KMS-11 (cell line): ENCODE data around the gene DSN1.

Experiments
- H2AFZ ChIP-seq: fragments of 200-600 bp; sonication (generic); 2 replicates; pipeline ENCODE4 v1.6.1; 2016; ENCODE audit warnings: antibody characterized with exemption, mixed run types, low read depth
- H3K27ac ChIP-seq: fragments of 200-600 bp; sonication (generic); 2 replicates; pipeline ENCODE4 v1.6.1; 2016; ENCODE audit warnings: mild to moderate bottlenecking, mixed run types
- H3K27me3 ChIP-seq: fragments of 200-600 bp; sonication (generic); 2 replicates; pipeline ENCODE4 v1.6.1; 2017; ENCODE audit warnings: mild to moderate bottlenecking, low read depth, mixed run types, moderate library complexity; ENCODE audit not compliant: insufficient read depth
- H3K36me3 ChIP-seq: fragments of 200-600 bp; sonication (generic); 2 replicates; pipeline ENCODE4 v1.6.1; 2017; ENCODE audit warnings: mild to moderate bottlenecking, mixed run types; ENCODE audit not compliant: insufficient read depth
- H3K4me1 ChIP-seq: fragments of 200-600 bp; sonication (generic); 2 replicates; pipeline ENCODE4 v1.6.1; 2016; ENCODE audit warnings: mild to moderate bottlenecking, low read depth, mixed run types; ENCODE audit not compliant: poor library complexity, severe bottlenecking
- H3K4me2 ChIP-seq: fragments of 200-600 bp; sonication (generic); 2 replicates; pipeline ENCODE4 v1.7.0; 2016; ENCODE audit warnings: mild to moderate bottlenecking, mixed run types
- H3K4me3 ChIP-seq: fragments of 200-600 bp; sonication (generic); IDR thresholded peaks from 2 replicates; pipeline ENCODE4 v1.6.1; 2017; ENCODE audit warnings: low read depth, low read length, mixed read lengths; ENCODE audit not compliant: insufficient read depth
- H3K79me2 ChIP-seq: fragments of 200-600 bp; sonication (generic); 2 replicates; pipeline ENCODE4 v1.6.1; 2016; ENCODE audit warnings: low read depth, mixed run types; ENCODE audit not compliant: insufficient read depth
- H3K9ac ChIP-seq: fragments of 200-600 bp; sonication (generic); 2 replicates; pipeline ENCODE4 v1.6.1; 2016; ENCODE audit warnings: mild to moderate bottlenecking, mixed run types
- H4K20me1 ChIP-seq: fragments of 200-600 bp; sonication (generic); 2 replicates; pipeline ENCODE4 v1.6.1; 2016; ENCODE audit warnings: mild to moderate bottlenecking, mixed run types; ENCODE audit not compliant: insufficient read depth
- TF ChIP-seq, protein P1 (sequence below): fragments of 200-600 bp; sonication (generic); conservative IDR thresholded peaks from 2 replicates; pipeline ENCODE4 v1.6.1; 2017; ENCODE audit warnings: low read depth, mild to moderate bottlenecking, antibody characterized with exemption, low read length, moderate library complexity, mixed read lengths

Gene DSN1, protein sequence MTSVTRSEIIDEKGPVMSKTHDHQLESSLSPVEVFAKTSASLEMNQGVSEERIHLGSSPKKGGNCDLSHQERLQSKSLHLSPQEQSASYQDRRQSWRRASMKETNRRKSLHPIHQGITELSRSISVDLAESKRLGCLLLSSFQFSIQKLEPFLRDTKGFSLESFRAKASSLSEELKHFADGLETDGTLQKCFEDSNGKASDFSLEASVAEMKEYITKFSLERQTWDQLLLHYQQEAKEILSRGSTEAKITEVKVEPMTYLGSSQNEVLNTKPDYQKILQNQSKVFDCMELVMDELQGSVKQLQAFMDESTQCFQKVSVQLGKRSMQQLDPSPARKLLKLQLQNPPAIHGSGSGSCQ

DNA sequence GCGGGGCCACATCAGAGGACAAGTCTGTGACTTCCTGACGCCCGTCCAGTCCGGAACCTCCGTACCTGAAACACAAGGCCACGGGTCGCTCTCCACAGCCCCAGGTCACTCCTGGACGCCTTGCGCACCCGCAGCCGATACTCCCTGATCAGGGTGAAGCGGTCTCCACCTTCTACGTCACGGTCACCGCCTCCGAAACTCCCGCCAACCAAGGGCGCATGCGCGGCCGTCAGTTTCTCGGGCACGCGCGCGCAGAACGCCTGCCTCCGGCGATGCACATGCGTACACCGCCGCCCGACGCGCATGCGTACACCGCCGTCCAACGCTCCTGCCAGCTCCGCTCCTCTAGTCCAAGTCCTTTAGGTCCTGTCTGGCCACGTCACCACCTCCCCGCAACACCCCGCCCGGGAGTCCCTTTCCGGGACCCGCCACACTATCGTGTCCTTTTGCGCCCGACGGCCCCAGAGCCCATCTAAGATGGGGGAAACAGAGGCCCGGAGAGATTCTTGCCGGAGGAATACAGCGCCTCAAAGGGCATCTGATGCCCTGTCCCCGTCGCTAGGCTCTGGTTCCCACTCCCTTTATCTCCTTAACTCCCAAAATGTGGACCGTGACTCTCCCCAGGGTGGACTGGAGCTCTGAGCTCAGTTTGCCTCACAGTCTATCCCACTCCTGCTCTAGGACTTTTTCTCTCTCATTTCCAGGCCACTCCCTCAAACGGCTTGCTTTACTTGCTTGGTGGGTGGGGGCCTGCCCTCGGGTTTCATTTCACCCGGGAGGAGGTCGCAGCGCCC is at the start of gene DSN1:
Gene DSN1, minus strand, starts transcription at position 167 of the 794 bp plus-strand sequence. CDS start 2,305 bp downstream, outside the sequence.
- TF ChIP-seq, protein P1, sequence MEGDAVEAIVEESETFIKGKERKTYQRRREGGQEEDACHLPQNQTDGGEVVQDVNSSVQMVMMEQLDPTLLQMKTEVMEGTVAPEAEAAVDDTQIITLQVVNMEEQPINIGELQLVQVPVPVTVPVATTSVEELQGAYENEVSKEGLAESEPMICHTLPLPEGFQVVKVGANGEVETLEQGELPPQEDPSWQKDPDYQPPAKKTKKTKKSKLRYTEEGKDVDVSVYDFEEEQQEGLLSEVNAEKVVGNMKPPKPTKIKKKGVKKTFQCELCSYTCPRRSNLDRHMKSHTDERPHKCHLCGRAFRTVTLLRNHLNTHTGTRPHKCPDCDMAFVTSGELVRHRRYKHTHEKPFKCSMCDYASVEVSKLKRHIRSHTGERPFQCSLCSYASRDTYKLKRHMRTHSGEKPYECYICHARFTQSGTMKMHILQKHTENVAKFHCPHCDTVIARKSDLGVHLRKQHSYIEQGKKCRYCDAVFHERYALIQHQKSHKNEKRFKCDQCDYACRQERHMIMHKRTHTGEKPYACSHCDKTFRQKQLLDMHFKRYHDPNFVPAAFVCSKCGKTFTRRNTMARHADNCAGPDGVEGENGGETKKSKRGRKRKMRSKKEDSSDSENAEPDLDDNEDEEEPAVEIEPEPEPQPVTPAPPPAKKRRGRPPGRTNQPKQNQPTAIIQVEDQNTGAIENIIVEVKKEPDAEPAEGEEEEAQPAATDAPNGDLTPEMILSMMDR = no peak; the same call in 1 of the 2 replicates

DNA sequence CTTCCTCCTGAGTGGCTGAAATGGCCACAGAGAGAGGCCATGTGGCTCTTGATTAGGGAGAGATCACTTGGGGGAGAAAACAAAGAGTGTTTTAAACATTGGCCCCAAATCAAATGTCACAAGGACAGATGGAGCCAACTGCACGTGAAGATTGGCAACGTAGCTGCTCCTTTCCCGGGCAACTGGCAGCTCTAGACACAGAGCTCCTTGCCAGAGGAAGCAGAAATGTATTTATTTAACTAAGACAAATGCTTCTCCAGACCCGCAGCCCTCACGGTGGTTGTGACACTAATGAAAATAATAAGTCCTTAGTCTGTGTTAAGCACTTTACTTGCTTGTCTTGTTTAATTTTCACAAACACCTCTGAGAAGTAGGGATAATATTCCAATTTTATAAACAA is 49.6 kb upstream of the DSN1 start:
- no peak overlapping the region for H2AFZ ChIP-seq
- no peak overlapping the region for H3K4me3 ChIP-seq
- H3K36me3 ChIP-seq = no peaks in the 10 kb centered on the region
- H3K27me3 ChIP-seq = no peaks in the 10 kb centered on the region
- H4K20me1 ChIP-seq = no peaks in the 10 kb centered on the region
- no peak overlapping the region for H3K9ac ChIP-seq
- no peak overlapping the region for H3K4me2 ChIP-seq
- H3K4me1 ChIP-seq = peaks cover 26% of the 10 kb centered on the region
- no peaks in the 10 kb centered on the region for H3K79me2 ChIP-seq
- no peak overlapping the region for H3K27ac ChIP-seq
- TF ChIP-seq, protein P1 = no peak

More for the DNA sequence above, at the start of gene DSN1:
- H3K36me3 ChIP-seq = no peaks in the 10 kb centered on the region
- H2AFZ ChIP-seq = peak within 1 kb of the TSS; percentile 100
- peak within 1 kb of the TSS; percentile 95 for H3K4me2 ChIP-seq
- H3K79me2 ChIP-seq = no peaks in the 10 kb centered on the region
- peaks cover 17% of the 10 kb centered on the region for H3K4me1 ChIP-seq
- no peaks in the 10 kb centered on the region for H4K20me1 ChIP-seq
- H3K4me3 ChIP-seq = no peak within 1 kb of the TSS
- H3K9ac ChIP-seq = peak within 1 kb of the TSS; percentile 84
- H3K27ac ChIP-seq = peak within 1 kb of the TSS; percentile 75
- no peaks in the 10 kb centered on the region for H3K27me3 ChIP-seq

DNA sequence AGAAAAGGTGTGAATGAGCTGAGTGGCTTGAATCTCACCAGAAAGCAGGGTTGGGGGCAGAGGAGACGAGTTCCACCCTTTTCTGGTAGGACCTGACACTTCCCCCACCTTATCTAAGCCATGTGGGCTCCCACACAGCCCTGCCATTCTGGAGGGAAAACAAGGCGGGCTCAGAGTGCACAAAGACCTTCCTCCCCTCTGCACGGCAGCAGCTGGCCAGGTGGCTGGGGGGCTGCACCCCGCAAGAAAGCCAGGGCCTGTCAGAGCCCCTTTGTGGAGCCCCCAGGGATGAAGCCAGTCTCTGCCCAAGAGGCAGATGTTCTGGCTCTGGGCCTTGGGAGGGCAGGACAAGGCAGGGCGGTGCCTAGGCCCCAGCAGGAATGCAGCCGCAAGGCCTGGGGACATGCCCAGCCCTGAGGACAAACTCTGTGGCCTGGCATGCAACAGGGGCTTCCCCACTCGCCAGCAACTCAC is 48.4 kb upstream of the DSN1 start:
- TF ChIP-seq, protein P1 = no peak
- no peak overlapping the region for H3K27ac ChIP-seq
- no peak overlapping the region for H3K9ac ChIP-seq
- H3K4me2 ChIP-seq = no peak overlapping the region
- no peaks in the 10 kb centered on the region for H3K27me3 ChIP-seq
- no peak overlapping the region for H3K4me3 ChIP-seq
- H3K4me1 ChIP-seq = peaks cover 14% of the 10 kb centered on the region
- no peaks in the 10 kb centered on the region for H3K36me3 ChIP-seq
- H3K79me2 ChIP-seq = no peaks in the 10 kb centered on the region
- H2AFZ ChIP-seq = no peak overlapping the region
- H4K20me1 ChIP-seq = no peaks in the 10 kb centered on the region

DNA sequence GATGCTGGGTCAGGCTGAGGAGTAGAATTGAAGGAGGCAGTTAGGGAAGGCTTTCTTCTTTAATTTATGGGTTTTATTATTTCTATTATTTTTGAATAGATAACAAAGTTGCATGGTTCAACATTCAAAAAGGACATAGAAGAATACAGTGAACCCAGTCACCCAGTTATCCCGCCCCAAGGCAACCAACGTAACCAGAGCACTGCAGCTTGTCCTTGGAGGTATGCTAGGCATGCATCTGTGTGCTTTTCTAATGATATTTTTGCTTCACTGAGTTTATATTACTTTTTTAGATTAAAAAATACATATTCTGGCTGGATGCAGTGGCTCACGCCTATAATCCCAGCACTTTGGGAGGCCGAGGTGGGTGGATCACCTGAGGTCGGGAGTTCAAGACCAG is 47.4 kb upstream of the DSN1 start:
- Histone ChIP-seq H2AFZ (no peak overlapping the region), H3K4me3 (no peak overlapping the region), H3K4me2 (no peak overlapping the region), H3K79me2 (no peaks in the 10 kb centered on the region), H3K27ac (no peak overlapping the region), H3K9ac (no peak overlapping the region), H4K20me1 (no peaks in the 10 kb centered on the region), H3K4me1 (peaks cover 14% of the 10 kb centered on the region), H3K36me3 (no peaks in the 10 kb centered on the region), H3K27me3 (no peaks in the 10 kb centered on the region)
- TF ChIP-seq, protein P1 = no peak
